ENCODE results near the gene UPK2.

GRCh38 chr11:118998822-118999221 is 42.7 kb downstream of the UPK2 start:
- TF ChIP-seq CTCF (IDR thresholded peaks at IDR 0.05) = no peak
- no peak for TF ChIP-seq POLR2AphosphoS5 (IDR thresholded peaks at IDR 0.05)

Data from suprapubic skin (tissue), 3 donors.